HepG2 (cell line): ENCODE results near the gene NBEA. TPM values are rescaled to one million over a fixed set of nuclear protein-coding genes. Genes with fewer than 3 reads are reported as not detected.

Experiments used
- ATAC-seq: fragments of 200-7000 bp; cut with Tn5 transposase; 3 replicates; pipeline ENCODE4 v1.9.1; 2020; ENCODE audit warnings: mild to moderate bottlenecking, moderate library complexity
- BruUV-seq: library from RNA; stranded (reverse); fragments of 400-500 nt; replicated peaks from 2 replicates; lab custom pipeline; 2021; lab: Mats Ljungman, UMichigan
- CTCF ChIA-PET: fragments of 300-600 bp; formaldehyde crosslinking; extraction: SDS; loops from one replicate; lab custom pipeline; 2021; ENCODE audit warnings: low total read pairs, inconsistent platforms, low intra/inter-chr PET ratio; lab: Yijun Ruan, JAX
- POLR2A ChIA-PET: fragments of 350-600 bp; sonication (Branson Sonifier 250); formaldehyde crosslinking; loops from one replicate; lab custom pipeline; 2020; ENCODE audit warnings: antibody characterized with exemption, inconsistent platforms; lab: Yijun Ruan, JAX
- DNase-seq: peaks from one replicate; pipeline ENCODE4 v3.0.0-alpha.2; 2015; ENCODE audit warnings: low spot score
- FAIRE-seq: peaks from 3 replicates; lab custom pipeline; 2011; peaks lifted over from hg19 to GRCh38; lab: Jason Lieb, UNC
- H2AFZ ChIP-seq: one replicate; pipeline ENCODE4 v1.6.1; 2011; ENCODE audit warnings: low read length, inconsistent platforms
- H3K27ac ChIP-seq: fragments of 300-600 bp; 3 replicates; pipeline ENCODE4 v1.8.0; 2011; ENCODE audit warnings: mixed run types, mild to moderate bottlenecking, mixed read lengths, low read length, inconsistent platforms; ENCODE audit not compliant: insufficient read depth; ENCODE audit errors: extremely low read length
- H3K27me3 ChIP-seq, 2 experiments: fragments of 200-600 bp in 1 of 2; 2 replicates in 1 of 2; 3 replicates in 1 of 2; pipeline versions ENCODE4 v1.6.0 to v1.8.0; 2011; ENCODE audit warnings: low read length in 2 of 2, mild to moderate bottlenecking in 2 of 2, moderate library complexity in 2 of 2, inconsistent platforms in 1 of 2; ENCODE audit not compliant: insufficient read depth in 2 of 2, control insufficient read depth in 1 of 2
- H3K36me3 ChIP-seq, 2 experiments: fragments of 200-600 bp in 1 of 2; replicated peaks in 1 of 2; 2 replicates in 1 of 2; 3 replicates in 1 of 2; pipeline versions ENCODE4 v1.5.1 to v1.8.0; 2011; ENCODE audit warnings: low read length in 2 of 2, inconsistent platforms in 1 of 2; ENCODE audit not compliant: insufficient read depth in 2 of 2, control insufficient read depth in 1 of 2
- H3K4me1 ChIP-seq: 2 replicates; pipeline ENCODE4 v1.5.1; 2012; ENCODE audit warnings: low read length, inconsistent platforms; ENCODE audit not compliant: insufficient read depth
- H3K4me2 ChIP-seq: 2 replicates; pipeline ENCODE4 v1.6.0; 2011; ENCODE audit warnings: low read depth, low read length, inconsistent platforms
- H3K4me3 ChIP-seq, 3 experiments: fragments of 200-600 bp in 1 of 3; sonication (generic), shearing (Covaris generic) in 1 of 3; replicated peaks in 1 of 3; 2 replicates each; pipeline ENCODE4 v1.5.1; 2011 to 2016; ENCODE audit warnings: low read length in 3 of 3, inconsistent platforms in 2 of 3, low read depth in 2 of 3, mild to moderate bottlenecking in 2 of 3, control low read depth in 1 of 3, mixed read lengths in 1 of 3; ENCODE audit not compliant: insufficient read depth in 1 of 3
- H3K79me2 ChIP-seq: one replicate; pipeline ENCODE4 v1.6.1; 2011; ENCODE audit warnings: low read length, inconsistent platforms; ENCODE audit not compliant: insufficient read depth
- H3K9ac ChIP-seq: 2 replicates; pipeline ENCODE4 v1.6.0; 2011; ENCODE audit warnings: mild to moderate bottlenecking, low read depth, low read length, inconsistent platforms; ENCODE audit not compliant: insufficient read depth
- H3K9me3 ChIP-seq: 2 replicates; pipeline ENCODE4 v1.5.1; 2012; ENCODE audit warnings: mild to moderate bottlenecking, low read length
- H4K20me1 ChIP-seq: 2 replicates; pipeline ENCODE4 v1.6.0; 2011; ENCODE audit warnings: inconsistent platforms, mild to moderate bottlenecking, low read length, moderate library complexity; ENCODE audit not compliant: insufficient read depth
- ATF7 ChIP-seq, 2 experiments: fragments of 450-650 bp in 1 of 2; sonication (generic) in 1 of 2; formaldehyde crosslinking in 1 of 2; IDR thresholded peaks; 2 replicates each; pipeline versions ENCODE4 v1.4.0 to v1.6.1; 2016 to 2020; ENCODE audit warnings: antibody characterized with exemption in 1 of 2, mild to moderate bottlenecking in 1 of 2, missing genetic modification reagents in 1 of 2
- CREB3 ChIP-seq: sonication (generic); formaldehyde crosslinking; IDR thresholded peaks from 2 replicates; pipeline ENCODE4 v1.5.0; 2020; ENCODE audit warnings: missing genetic modification reagents
- MTERF4 ChIP-seq: sonication (generic); formaldehyde crosslinking; IDR thresholded peaks from 2 replicates; pipeline ENCODE4 v1.8.0; 2023; ENCODE audit warnings: mild to moderate bottlenecking, missing genetic modification reagents
- ZBTB26 ChIP-seq: IDR thresholded peaks from 2 replicates; pipeline ENCODE4 v1.6.1; 2016; ENCODE audit warnings: missing compliant biosample characterization, missing genetic modification reagents, borderline replicate concordance
- WGBS: methylation state at CpG from one replicate; pipeline ENCODE4 v1.1.6; 2017; ENCODE audit warnings: low lambda C conversion rate; 5-methylcytosine and 5-hydroxymethylcytosine counted together
- in situ Hi-C: cut with HindIII; loops from 2 replicates; pipeline ENCODE4 v1.10.0; 2017; ENCODE audit warnings: low pct_unique_long_range_greater_than_20kb; ENCODE audit not compliant: extremely low pct_ligation_motif_present
- intact Hi-C: fragments of 100-400 bp; cut with micrococcal nuclease; formaldehyde crosslinking; loops from one replicate; pipeline ENCODE4 v1.10.0; 2022; ENCODE audit not compliant: unreplicated experiment
- polyA plus RNA-seq, 8 experiments: library from polyadenylated mRNA; depleted of rRNA in 3 of 8; stranded (reverse) in 7 of 8; unstranded in 1 of 8; fragments of >200 nt; fragmentation: Illumina TruSeq in 4 of 8; extraction: Trizol in 4 of 8; gene quantifications; 2 replicates each; pipeline versions ENCODE4 v1.2.1 to v1.2.3, GENCODE V29; 2011 to 2016; ENCODE audit warnings: low read depth in 4 of 8, missing spikeins in 1 of 8, mixed read lengths in 1 of 8; ENCODE audit not compliant: insufficient read depth in 1 of 8
- total RNA-seq, 5 experiments: library from RNA; depleted of rRNA; stranded (reverse); fragments of >200 nt; fragmentation: Illumina TruSeq; extraction: Trizol; gene quantifications; 2 replicates each; pipeline ENCODE4 v1.2.3, GENCODE V29; 2016; ENCODE audit warnings: low read depth in 1 of 5

The NBEA gene
- total and polyA plus RNA-seq, 2 of the 13 experiments (the other 11 are each of a cell fraction or from before 2014, with no cell fraction given), result 2.7 to 2.8 TPM

- in situ Hi-C loops, result no loop called here
- H3K27me3 ChIP-seq, result no peaks in the 10 kb centered on the region
- no peaks in the 10 kb centered on the region for H3K4me1 ChIP-seq
- no peak overlapping the region for H2AFZ ChIP-seq
- H3K4me3 ChIP-seq, result no peak overlapping the region
- H3K27ac ChIP-seq, result no peak overlapping the region
- intact Hi-C loops, result no loop called here
- no peak overlapping the region for H3K4me2 ChIP-seq
- POLR2A ChIA-PET, result no interaction called here
- TF ChIP-seq CREB3 (CRISPR knock-in tag) (no peak), ZBTB26 (no peak)
- ATAC-seq (no peak), FAIRE-seq (no peak), DNase-seq (no peak)
- no TSS peak for BruUV-seq
- no peaks in the 10 kb centered on the region for H4K20me1 ChIP-seq
- H3K9ac ChIP-seq, result no peak overlapping the region
- H3K9me3 ChIP-seq, result no peaks in the 10 kb centered on the region
- no peaks in the 10 kb centered on the region for H3K79me2 ChIP-seq
- H3K36me3 ChIP-seq, result no peaks in the 10 kb centered on the region
- CTCF ChIA-PET, result no interaction called here
Measured at GRCh38 chr13:35573639-35574038, 631.6 kb downstream of the NBEA start.

GRCh38 chr13:35592457-35592856 is 650.4 kb downstream of the NBEA start:
- no peak for FAIRE-seq
- Histone ChIP-seq H4K20me1 (no peaks in the 10 kb centered on the region), H3K36me3 (no peaks in the 10 kb centered on the region), H3K9ac (no peak overlapping the region), H3K4me1 (no peaks in the 10 kb centered on the region), H3K79me2 (no peaks in the 10 kb centered on the region), H3K4me3 (no peak overlapping the region), H2AFZ (no peak overlapping the region), H3K27me3 (no peaks in the 10 kb centered on the region; a peak in 1 of 5 replicates), H3K4me2 (no peak overlapping the region), H3K27ac (no peak overlapping the region), H3K9me3 (no peaks in the 10 kb centered on the region)
- peak; percentile 23; the same call in 1 of the 2 replicates for TF ChIP-seq ATF7 (IDR thresholded peaks at IDR 0.05)
- no peak for TF ChIP-seq ATF7 (CRISPR knock-in tag; IDR thresholded peaks at IDR 0.05)
- no peak for TF ChIP-seq MTERF4 (CRISPR knock-in tag)
- in situ Hi-C loops, result no loop called here
- ATAC-seq, result no peak
- no TSS peak for BruUV-seq
- WGBS, result 67% methylated on average over 4 of the region's 4 CpGs
- DNase-seq, result no peak
- CTCF ChIA-PET, result no interaction called here
- intact Hi-C loops, result no loop called here
- POLR2A ChIA-PET, result no interaction called here
